ENCODE data around the gene MILR1.
"Not testable (repeated sequence)": the region's sequence is repeated elsewhere in the genome, so short reads cannot be mapped to it uniquely, and the experiment has no call there.

MILR1 gene

GRCh38 chr17:64431534-64431933 lies 17.4 kb upstream of the MILR1 start:
- ChIA-PET CTCF (interaction anchor here (1.2 kb wide), 1 partner anchor 11 kb away, joined by 4 read pairs; no protein-coding TSS in a partner anchor), POLR2A (no interaction called here)
- no peak for DNase-seq (ENCODE audit: extremely low spot score)
- no peak for TF ChIP-seq SUZ12 (IDR thresholded peaks at IDR 0.05)
- TF ChIP-seq ELF4 (IDR thresholded peaks at IDR 0.05) = no peak
- no peak for TF ChIP-seq ARNT (IDR thresholded peaks at IDR 0.05)
- no peak for TF ChIP-seq ZNF384 (IDR thresholded peaks at IDR 0.05)
- no peak for TF ChIP-seq CTBP1 (IDR thresholded peaks at IDR 0.05; ENCODE audit: borderline replicate concordance)
- TF ChIP-seq BHLHE40 (IDR thresholded peaks at IDR 0.05; ENCODE audit: borderline replicate concordance) = no peak
- TF ChIP-seq L3MBTL2 (conservative IDR thresholded peaks at IDR 0.05) = no peak
- TF ChIP-seq FOXM1 (IDR thresholded peaks at IDR 0.05; ENCODE audit: borderline replicate concordance) = no peak
- TF ChIP-seq LEF1 (IDR thresholded peaks at IDR 0.05; ENCODE audit: borderline replicate concordance) = no peak
- TF ChIP-seq HDGF (IDR thresholded peaks at IDR 0.05; ENCODE audit: borderline replicate concordance) = no peak
- TF ChIP-seq FOXA1 (IDR thresholded peaks at IDR 0.05) = no peak
- TF ChIP-seq NFRKB (IDR thresholded peaks at IDR 0.05) = no peak
- no peak for TF ChIP-seq FOXK2 (IDR thresholded peaks at IDR 0.05)
- no peak for TF ChIP-seq TARDBP (IDR thresholded peaks at IDR 0.05)
- TF ChIP-seq PKNOX1 (IDR thresholded peaks at IDR 0.05) = no peak
- no peak for TF ChIP-seq SP1 (IDR thresholded peaks at IDR 0.05)

- ChIA-PET POLR2A (no interaction called here), CTCF (no interaction called here)
- DNase-seq (ENCODE audit: extremely low spot score) = no peak
- no peak for TF ChIP-seq ZNF384 (IDR thresholded peaks at IDR 0.05)
Measured at GRCh38 chr17:64437944-64438525, 10.9 kb upstream of the MILR1 start.

- CTCF ChIA-PET; DNase-seq (ENCODE audit: extremely low spot score); POLR2A ChIA-PET: not testable (repeated sequence)
Measured at GRCh38 chr17:64439521-64439920, 9.4 kb upstream of the MILR1 start.

- no peak for DNase-seq (ENCODE audit: extremely low spot score)
- CTCF ChIA-PET = no interaction called here
- no peak for TF ChIP-seq ARNT (IDR thresholded peaks at IDR 0.05)
- TF ChIP-seq BHLHE40 (IDR thresholded peaks at IDR 0.05; ENCODE audit: borderline replicate concordance) = no peak
- no peak for TF ChIP-seq SP1 (IDR thresholded peaks at IDR 0.05)
- no peak for TF ChIP-seq PKNOX1 (IDR thresholded peaks at IDR 0.05)
- no peak for TF ChIP-seq ELF4 (IDR thresholded peaks at IDR 0.05)
- TF ChIP-seq NFRKB (IDR thresholded peaks at IDR 0.05) = no peak
- no peak for TF ChIP-seq LEF1 (IDR thresholded peaks at IDR 0.05; ENCODE audit: borderline replicate concordance)
- no peak for TF ChIP-seq FOXM1 (IDR thresholded peaks at IDR 0.05; ENCODE audit: borderline replicate concordance)
- TF ChIP-seq FOXK2 (IDR thresholded peaks at IDR 0.05) = no peak
- no peak for TF ChIP-seq HDGF (IDR thresholded peaks at IDR 0.05; ENCODE audit: borderline replicate concordance)
- TF ChIP-seq TARDBP (IDR thresholded peaks at IDR 0.05) = no peak
- no peak for TF ChIP-seq L3MBTL2 (conservative IDR thresholded peaks at IDR 0.05)
- TF ChIP-seq CTBP1 (IDR thresholded peaks at IDR 0.05; ENCODE audit: borderline replicate concordance) = no peak
- TF ChIP-seq ZNF384 (IDR thresholded peaks at IDR 0.05) = no peak
- no peak for TF ChIP-seq FOXA1 (IDR thresholded peaks at IDR 0.05)
- POLR2A ChIA-PET = no interaction called here
Measured at GRCh38 chr17:64439956-64440355, 9.0 kb upstream of the MILR1 start.

GRCh38 chr17:64441772-64442540 lies 7.0 kb upstream of the MILR1 start:
- DNase-seq (ENCODE audit: extremely low spot score) = no peak
- POLR2A ChIA-PET = no interaction called here
- CTCF ChIA-PET = interaction anchor here (0.6 kb wide), 2 partner anchors 47 to 173 kb away, joined by 3 read pairs; no protein-coding TSS in a partner anchor
- no peak for TF ChIP-seq ELF4 (IDR thresholded peaks at IDR 0.05)

GRCh38 chr17:64442541-64442971 lies 6.4 kb upstream of the MILR1 start:
- TF ChIP-seq TARDBP (IDR thresholded peaks at IDR 0.05) (no peak), PKNOX1 (IDR thresholded peaks at IDR 0.05) (no peak), SP1 (IDR thresholded peaks at IDR 0.05) (no peak), ELF4 (IDR thresholded peaks at IDR 0.05) (no peak), LEF1 (IDR thresholded peaks at IDR 0.05; ENCODE audit: borderline replicate concordance) (no peak), SUZ12 (IDR thresholded peaks at IDR 0.05) (no peak)
- ChIA-PET POLR2A (no interaction called here), CTCF (no interaction called here)
- DNase-seq (ENCODE audit: extremely low spot score) = no peak

- POLR2A ChIA-PET = no interaction called here
- CTCF ChIA-PET = no interaction called here
- TF ChIP-seq FOXK2 (IDR thresholded peaks at IDR 0.05) = no peak
- no peak for TF ChIP-seq L3MBTL2 (conservative IDR thresholded peaks at IDR 0.05)
- TF ChIP-seq FOXA1 (IDR thresholded peaks at IDR 0.05) = no peak
- TF ChIP-seq CTBP1 (IDR thresholded peaks at IDR 0.05; ENCODE audit: borderline replicate concordance) = no peak
- no peak for TF ChIP-seq SP1 (IDR thresholded peaks at IDR 0.05)
- TF ChIP-seq PKNOX1 (IDR thresholded peaks at IDR 0.05) = no peak
- no peak for TF ChIP-seq FOXM1 (IDR thresholded peaks at IDR 0.05; ENCODE audit: borderline replicate concordance)
- no peak for TF ChIP-seq TARDBP (IDR thresholded peaks at IDR 0.05)
- no peak for TF ChIP-seq NFRKB (IDR thresholded peaks at IDR 0.05)
- TF ChIP-seq LEF1 (IDR thresholded peaks at IDR 0.05; ENCODE audit: borderline replicate concordance) = no peak
- no peak for TF ChIP-seq HDGF (IDR thresholded peaks at IDR 0.05; ENCODE audit: borderline replicate concordance)
- TF ChIP-seq ZNF384 (IDR thresholded peaks at IDR 0.05) = no peak
- TF ChIP-seq SUZ12 (IDR thresholded peaks at IDR 0.05) = no peak
- no peak for TF ChIP-seq ARNT (IDR thresholded peaks at IDR 0.05)
- TF ChIP-seq ELF4 (IDR thresholded peaks at IDR 0.05) = no peak
- no peak for DNase-seq (ENCODE audit: extremely low spot score)
Measured at GRCh38 chr17:64443086-64443760, 5.7 kb upstream of the MILR1 start.

All from HEK293T (cell line).